ENCODE data around the gene ARHGAP44.

GRCh38 chr17:12856416-12856815 lies 67.1 kb downstream of the ARHGAP44 start:
- TF ChIP-seq CTCF (IDR thresholded peaks at IDR 0.05), result no peak
- no peak for TF ChIP-seq ZFX (IDR thresholded peaks at IDR 0.05; ENCODE audit: borderline replicate concordance)

Measured in 22Rv1 (cell line).